WTC11 (cell line): Measurements from ENCODE around the gene EGF.

Experiments
- CBFB ChIP-seq: sonication (generic); formaldehyde crosslinking; IDR thresholded peaks from 2 replicates; pipeline ENCODE4 v1.8.1; 2022; ENCODE audit warnings: mild to moderate bottlenecking, low read depth, missing genetic modification reagents
- JUN ChIP-seq: sonication (generic); formaldehyde crosslinking; IDR thresholded peaks from 2 replicates; pipeline ENCODE4 v1.8.0; 2023; ENCODE audit warnings: mild to moderate bottlenecking, missing genetic modification reagents
- ZBTB21 ChIP-seq: sonication (generic); formaldehyde crosslinking; IDR thresholded peaks from 2 replicates; pipeline ENCODE4 v1.8.1; 2023; ENCODE audit warnings: mild to moderate bottlenecking, missing genetic modification reagents, borderline replicate concordance
- ZNF396 ChIP-seq: fragments of 250-450 bp; sonication (Bioruptor Pico); IDR thresholded peaks from 2 replicates; pipeline ENCODE4 v1.8.0; 2021; ENCODE audit warnings: mild to moderate bottlenecking, moderate library complexity, borderline replicate concordance
- ZNF416 ChIP-seq: fragments of 250-450 bp; sonication (Bioruptor Pico); IDR thresholded peaks from 2 replicates; pipeline ENCODE4 v1.9.0; 2021; ENCODE audit warnings: mild to moderate bottlenecking, inconsistent platforms
- TF ChIP-seq, protein P1 (sequence below): fragments of 200-600 bp; IDR thresholded peaks from 2 replicates; pipeline ENCODE4 v1.8.0; 2022; ENCODE audit warnings: antibody characterized with exemption
- TF ChIP-seq, protein P2 (sequence below): sonication (generic); formaldehyde crosslinking; IDR thresholded peaks from 2 replicates; pipeline ENCODE4 v1.8.1; 2023; ENCODE audit warnings: mild to moderate bottlenecking, missing genetic modification reagents, moderate library complexity
- TF ChIP-seq, protein P3 (sequence below): sonication (generic); formaldehyde crosslinking; conservative IDR thresholded peaks from 2 replicates; pipeline ENCODE4 v1.8.1; 2022; ENCODE audit warnings: mild to moderate bottlenecking, missing genetic modification reagents
- TF ChIP-seq, protein P4 (sequence below): sonication (generic); formaldehyde crosslinking; IDR thresholded peaks from 2 replicates; pipeline ENCODE4 v1.8.1; 2022; ENCODE audit warnings: missing genetic modification reagents, borderline replicate concordance
- TF ChIP-seq, protein P5 (sequence below): fragments of 250-450 bp; sonication (Bioruptor Pico); IDR thresholded peaks from 2 replicates; pipeline ENCODE4 v2.1.2; 2022; ENCODE audit warnings: mild to moderate bottlenecking, moderate library complexity
- TF ChIP-seq, protein P6 (sequence below): sonication (generic); formaldehyde crosslinking; IDR thresholded peaks from 2 replicates; pipeline ENCODE4 v1.8.0; 2022; ENCODE audit warnings: mild to moderate bottlenecking, missing genetic modification reagents
- TF ChIP-seq, protein P7 (sequence below): fragments of 250-450 bp; sonication (Bioruptor Pico); IDR thresholded peaks from 2 replicates; pipeline ENCODE4 v1.8.0; 2021; ENCODE audit warnings: mild to moderate bottlenecking

DNA sequence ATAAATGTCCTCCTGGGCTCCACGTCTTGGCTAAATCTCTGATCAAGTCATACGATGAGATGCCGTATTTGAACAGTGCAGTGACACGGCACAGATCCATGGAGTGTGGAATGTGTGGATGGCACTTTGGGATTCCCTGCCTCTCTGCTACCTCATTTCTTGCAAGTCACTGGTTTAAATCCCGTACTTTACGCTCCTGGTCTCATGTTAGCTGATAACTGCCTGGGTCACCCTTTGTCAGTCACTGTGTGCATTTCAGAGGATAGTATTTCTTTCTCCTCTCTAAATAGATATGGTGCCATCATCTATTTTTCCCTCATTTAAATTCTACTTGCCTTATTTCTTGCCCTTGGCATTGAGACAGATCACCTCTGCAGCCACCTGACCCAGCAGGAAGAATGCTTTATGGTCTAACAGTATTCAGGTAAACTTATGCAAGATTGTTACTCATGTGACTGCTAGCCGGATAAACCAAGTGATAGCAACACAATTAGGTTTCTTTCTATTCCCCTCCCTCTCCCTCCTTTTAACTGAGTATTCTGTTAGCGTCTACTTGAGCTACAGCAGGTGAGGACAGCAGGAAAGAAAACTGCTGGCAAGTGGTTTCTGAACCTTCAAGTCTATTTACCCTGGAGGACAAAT, 2.8 kb downstream of the EGF start:
- TF ChIP-seq, protein P1, sequence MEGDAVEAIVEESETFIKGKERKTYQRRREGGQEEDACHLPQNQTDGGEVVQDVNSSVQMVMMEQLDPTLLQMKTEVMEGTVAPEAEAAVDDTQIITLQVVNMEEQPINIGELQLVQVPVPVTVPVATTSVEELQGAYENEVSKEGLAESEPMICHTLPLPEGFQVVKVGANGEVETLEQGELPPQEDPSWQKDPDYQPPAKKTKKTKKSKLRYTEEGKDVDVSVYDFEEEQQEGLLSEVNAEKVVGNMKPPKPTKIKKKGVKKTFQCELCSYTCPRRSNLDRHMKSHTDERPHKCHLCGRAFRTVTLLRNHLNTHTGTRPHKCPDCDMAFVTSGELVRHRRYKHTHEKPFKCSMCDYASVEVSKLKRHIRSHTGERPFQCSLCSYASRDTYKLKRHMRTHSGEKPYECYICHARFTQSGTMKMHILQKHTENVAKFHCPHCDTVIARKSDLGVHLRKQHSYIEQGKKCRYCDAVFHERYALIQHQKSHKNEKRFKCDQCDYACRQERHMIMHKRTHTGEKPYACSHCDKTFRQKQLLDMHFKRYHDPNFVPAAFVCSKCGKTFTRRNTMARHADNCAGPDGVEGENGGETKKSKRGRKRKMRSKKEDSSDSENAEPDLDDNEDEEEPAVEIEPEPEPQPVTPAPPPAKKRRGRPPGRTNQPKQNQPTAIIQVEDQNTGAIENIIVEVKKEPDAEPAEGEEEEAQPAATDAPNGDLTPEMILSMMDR: no peak
- TF ChIP-seq, protein P2, sequence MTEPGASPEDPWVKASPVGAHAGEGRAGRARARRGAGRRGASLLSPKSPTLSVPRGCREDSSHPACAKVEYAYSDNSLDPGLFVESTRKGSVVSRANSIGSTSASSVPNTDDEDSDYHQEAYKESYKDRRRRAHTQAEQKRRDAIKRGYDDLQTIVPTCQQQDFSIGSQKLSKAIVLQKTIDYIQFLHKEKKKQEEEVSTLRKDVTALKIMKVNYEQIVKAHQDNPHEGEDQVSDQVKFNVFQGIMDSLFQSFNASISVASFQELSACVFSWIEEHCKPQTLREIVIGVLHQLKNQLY (CRISPR knock-in tag): no peak
- TF ChIP-seq, protein P3, sequence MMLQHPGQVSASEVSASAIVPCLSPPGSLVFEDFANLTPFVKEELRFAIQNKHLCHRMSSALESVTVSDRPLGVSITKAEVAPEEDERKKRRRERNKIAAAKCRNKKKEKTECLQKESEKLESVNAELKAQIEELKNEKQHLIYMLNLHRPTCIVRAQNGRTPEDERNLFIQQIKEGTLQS: no peak
- TF ChIP-seq, protein P4, sequence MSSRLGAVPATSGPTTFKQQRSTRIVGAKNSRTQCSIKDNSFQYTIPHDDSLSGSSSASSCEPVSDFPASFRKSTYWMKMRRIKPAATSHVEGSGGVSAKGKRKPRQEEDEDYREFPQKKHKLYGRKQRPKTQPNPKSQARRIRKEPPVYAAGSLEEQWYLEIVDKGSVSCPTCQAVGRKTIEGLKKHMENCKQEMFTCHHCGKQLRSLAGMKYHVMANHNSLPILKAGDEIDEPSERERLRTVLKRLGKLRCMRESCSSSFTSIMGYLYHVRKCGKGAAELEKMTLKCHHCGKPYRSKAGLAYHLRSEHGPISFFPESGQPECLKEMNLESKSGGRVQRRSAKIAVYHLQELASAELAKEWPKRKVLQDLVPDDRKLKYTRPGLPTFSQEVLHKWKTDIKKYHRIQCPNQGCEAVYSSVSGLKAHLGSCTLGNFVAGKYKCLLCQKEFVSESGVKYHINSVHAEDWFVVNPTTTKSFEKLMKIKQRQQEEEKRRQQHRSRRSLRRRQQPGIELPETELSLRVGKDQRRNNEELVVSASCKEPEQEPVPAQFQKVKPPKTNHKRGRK (CRISPR knock-in tag): no peak
- TF ChIP-seq CBFB (CRISPR knock-in tag) (no peak), ZNF416 (no peak), ZNF396 (no peak), ZBTB21 (no peak), JUN (CRISPR knock-in tag) (no peak)
- TF ChIP-seq, protein P5, sequence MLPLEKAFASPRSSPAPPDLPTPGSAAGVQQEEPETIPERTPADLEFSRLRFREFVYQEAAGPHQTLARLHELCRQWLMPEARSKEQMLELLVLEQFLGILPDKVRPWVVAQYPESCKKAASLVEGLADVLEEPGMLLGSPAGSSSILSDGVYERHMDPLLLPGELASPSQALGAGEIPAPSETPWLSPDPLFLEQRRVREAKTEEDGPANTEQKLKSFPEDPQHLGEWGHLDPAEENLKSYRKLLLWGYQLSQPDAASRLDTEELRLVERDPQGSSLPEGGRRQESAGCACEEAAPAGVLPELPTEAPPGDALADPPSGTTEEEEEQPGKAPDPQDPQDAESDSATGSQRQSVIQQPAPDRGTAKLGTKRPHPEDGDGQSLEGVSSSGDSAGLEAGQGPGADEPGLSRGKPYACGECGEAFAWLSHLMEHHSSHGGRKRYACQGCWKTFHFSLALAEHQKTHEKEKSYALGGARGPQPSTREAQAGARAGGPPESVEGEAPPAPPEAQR (CRISPR knock-in tag): no peak
- TF ChIP-seq, protein P6, sequence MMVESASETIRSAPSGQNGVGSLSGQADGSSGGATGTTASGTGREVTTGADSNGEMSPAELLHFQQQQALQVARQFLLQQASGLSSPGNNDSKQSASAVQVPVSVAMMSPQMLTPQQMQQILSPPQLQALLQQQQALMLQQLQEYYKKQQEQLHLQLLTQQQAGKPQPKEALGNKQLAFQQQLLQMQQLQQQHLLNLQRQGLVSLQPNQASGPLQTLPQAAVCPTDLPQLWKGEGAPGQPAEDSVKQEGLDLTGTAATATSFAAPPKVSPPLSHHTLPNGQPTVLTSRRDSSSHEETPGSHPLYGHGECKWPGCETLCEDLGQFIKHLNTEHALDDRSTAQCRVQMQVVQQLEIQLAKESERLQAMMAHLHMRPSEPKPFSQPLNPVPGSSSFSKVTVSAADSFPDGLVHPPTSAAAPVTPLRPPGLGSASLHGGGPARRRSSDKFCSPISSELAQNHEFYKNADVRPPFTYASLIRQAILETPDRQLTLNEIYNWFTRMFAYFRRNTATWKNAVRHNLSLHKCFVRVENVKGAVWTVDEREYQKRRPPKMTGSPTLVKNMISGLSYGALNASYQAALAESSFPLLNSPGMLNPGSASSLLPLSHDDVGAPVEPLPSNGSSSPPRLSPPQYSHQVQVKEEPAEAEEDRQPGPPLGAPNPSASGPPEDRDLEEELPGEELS (CRISPR knock-in tag): no peak
- TF ChIP-seq, protein P7, sequence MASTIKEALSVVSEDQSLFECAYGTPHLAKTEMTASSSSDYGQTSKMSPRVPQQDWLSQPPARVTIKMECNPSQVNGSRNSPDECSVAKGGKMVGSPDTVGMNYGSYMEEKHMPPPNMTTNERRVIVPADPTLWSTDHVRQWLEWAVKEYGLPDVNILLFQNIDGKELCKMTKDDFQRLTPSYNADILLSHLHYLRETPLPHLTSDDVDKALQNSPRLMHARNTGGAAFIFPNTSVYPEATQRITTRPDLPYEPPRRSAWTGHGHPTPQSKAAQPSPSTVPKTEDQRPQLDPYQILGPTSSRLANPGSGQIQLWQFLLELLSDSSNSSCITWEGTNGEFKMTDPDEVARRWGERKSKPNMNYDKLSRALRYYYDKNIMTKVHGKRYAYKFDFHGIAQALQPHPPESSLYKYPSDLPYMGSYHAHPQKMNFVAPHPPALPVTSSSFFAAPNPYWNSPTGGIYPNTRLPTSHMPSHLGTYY (CRISPR knock-in tag): no peak
